H1 (cell line): ENCODE results near the gene HOXA11. TPM values are rescaled to one million over a fixed set of nuclear protein-coding genes. Genes with fewer than 3 reads are reported as not detected.

Experiments used
- CHD1 ChIP-seq: IDR thresholded peaks from 2 replicates; pipeline ENCODE4 v1.6.1; 2012; ENCODE audit warnings: low read depth, low read length, improper control_type of control experiment
- NRF1 ChIP-seq: IDR thresholded peaks from 2 replicates; pipeline ENCODE4 v1.6.1; 2011; ENCODE audit warnings: mild to moderate bottlenecking, low read depth, low read length, improper control_type of control experiment
- polyA plus RNA-seq, 7 experiments: library from polyadenylated mRNA; depleted of rRNA in 3 of 7; stranded (reverse) in 5 of 7; unstranded in 2 of 7; fragments of >200 nt in 5 of 7; fragments of 200-250 nt in 2 of 7; gene quantifications; 1 replicate in 5 of 7; 2 replicates in 1 of 7; 4 replicates in 1 of 7; pipeline versions ENCODE4 v1.2.1 to v1.2.3, GENCODE V29; 2011 to 2013; ENCODE audit warnings: missing spikeins in 2 of 7, mixed read lengths in 2 of 7
- total RNA-seq: library from RNA; stranded (reverse); fragmentation: NEBNext Ultra II Directional; extraction: Animal tissue kit (Norgen Biotek cat#: 25700); gene quantifications from 2 replicates; pipeline ENCODE4 v1.2.1, GENCODE V29; 2021
- TF ChIP-seq, protein P1 (sequence below): fragments of 300-600 bp; sonication (generic); IDR thresholded peaks from 2 replicates; pipeline ENCODE4 v1.7.1; 2012; ENCODE audit warnings: low read length, moderate library complexity, mild to moderate bottlenecking, inconsistent platforms; ENCODE audit not compliant: insufficient replicate concordance

HOXA11 gene
- total and polyA plus RNA-seq, 2 of the 8 experiments (the other 6 are each of a cell fraction or from before 2014, with no cell fraction given): not detected

DNA sequence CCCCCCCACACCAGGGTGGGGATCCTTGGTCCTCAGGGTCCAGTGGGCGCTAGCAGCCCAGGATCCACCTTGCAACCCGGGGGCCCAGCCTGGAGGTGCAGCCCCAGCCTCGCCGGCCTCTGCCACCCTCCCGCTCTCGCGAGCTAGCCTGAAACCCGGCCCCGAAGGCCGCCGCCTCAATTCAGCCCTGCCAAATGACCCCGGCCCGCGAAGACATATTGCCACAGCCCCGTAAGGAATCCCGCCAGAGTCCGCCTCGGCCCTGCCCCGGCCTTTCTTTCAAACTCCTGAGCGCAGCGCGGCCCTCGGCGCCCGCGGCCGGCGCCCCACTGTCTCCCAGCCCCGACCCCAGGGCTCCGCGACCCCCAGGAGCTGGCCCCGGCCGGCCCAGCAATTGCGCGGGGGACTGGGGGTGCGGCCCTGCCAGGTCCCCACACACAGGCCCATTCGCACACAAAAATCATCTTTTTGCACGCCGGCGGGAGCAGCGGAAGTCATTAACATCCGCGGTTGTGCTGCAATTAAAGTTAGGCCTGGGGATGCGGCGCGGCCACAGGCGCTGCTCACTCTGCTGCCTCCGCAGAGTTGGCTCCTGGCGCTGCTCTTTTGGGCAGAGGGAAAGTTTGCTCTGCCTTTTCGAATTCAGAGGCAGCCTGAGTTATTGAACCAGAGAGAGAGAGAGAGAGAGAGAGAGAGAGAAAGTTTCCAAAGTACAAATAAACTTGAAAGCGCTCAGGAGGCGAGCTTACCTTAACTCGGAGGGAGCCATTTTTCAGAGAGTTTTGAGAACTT, 45.5 kb downstream of the HOXA11 start (continued):
- TF ChIP-seq, protein P1, sequence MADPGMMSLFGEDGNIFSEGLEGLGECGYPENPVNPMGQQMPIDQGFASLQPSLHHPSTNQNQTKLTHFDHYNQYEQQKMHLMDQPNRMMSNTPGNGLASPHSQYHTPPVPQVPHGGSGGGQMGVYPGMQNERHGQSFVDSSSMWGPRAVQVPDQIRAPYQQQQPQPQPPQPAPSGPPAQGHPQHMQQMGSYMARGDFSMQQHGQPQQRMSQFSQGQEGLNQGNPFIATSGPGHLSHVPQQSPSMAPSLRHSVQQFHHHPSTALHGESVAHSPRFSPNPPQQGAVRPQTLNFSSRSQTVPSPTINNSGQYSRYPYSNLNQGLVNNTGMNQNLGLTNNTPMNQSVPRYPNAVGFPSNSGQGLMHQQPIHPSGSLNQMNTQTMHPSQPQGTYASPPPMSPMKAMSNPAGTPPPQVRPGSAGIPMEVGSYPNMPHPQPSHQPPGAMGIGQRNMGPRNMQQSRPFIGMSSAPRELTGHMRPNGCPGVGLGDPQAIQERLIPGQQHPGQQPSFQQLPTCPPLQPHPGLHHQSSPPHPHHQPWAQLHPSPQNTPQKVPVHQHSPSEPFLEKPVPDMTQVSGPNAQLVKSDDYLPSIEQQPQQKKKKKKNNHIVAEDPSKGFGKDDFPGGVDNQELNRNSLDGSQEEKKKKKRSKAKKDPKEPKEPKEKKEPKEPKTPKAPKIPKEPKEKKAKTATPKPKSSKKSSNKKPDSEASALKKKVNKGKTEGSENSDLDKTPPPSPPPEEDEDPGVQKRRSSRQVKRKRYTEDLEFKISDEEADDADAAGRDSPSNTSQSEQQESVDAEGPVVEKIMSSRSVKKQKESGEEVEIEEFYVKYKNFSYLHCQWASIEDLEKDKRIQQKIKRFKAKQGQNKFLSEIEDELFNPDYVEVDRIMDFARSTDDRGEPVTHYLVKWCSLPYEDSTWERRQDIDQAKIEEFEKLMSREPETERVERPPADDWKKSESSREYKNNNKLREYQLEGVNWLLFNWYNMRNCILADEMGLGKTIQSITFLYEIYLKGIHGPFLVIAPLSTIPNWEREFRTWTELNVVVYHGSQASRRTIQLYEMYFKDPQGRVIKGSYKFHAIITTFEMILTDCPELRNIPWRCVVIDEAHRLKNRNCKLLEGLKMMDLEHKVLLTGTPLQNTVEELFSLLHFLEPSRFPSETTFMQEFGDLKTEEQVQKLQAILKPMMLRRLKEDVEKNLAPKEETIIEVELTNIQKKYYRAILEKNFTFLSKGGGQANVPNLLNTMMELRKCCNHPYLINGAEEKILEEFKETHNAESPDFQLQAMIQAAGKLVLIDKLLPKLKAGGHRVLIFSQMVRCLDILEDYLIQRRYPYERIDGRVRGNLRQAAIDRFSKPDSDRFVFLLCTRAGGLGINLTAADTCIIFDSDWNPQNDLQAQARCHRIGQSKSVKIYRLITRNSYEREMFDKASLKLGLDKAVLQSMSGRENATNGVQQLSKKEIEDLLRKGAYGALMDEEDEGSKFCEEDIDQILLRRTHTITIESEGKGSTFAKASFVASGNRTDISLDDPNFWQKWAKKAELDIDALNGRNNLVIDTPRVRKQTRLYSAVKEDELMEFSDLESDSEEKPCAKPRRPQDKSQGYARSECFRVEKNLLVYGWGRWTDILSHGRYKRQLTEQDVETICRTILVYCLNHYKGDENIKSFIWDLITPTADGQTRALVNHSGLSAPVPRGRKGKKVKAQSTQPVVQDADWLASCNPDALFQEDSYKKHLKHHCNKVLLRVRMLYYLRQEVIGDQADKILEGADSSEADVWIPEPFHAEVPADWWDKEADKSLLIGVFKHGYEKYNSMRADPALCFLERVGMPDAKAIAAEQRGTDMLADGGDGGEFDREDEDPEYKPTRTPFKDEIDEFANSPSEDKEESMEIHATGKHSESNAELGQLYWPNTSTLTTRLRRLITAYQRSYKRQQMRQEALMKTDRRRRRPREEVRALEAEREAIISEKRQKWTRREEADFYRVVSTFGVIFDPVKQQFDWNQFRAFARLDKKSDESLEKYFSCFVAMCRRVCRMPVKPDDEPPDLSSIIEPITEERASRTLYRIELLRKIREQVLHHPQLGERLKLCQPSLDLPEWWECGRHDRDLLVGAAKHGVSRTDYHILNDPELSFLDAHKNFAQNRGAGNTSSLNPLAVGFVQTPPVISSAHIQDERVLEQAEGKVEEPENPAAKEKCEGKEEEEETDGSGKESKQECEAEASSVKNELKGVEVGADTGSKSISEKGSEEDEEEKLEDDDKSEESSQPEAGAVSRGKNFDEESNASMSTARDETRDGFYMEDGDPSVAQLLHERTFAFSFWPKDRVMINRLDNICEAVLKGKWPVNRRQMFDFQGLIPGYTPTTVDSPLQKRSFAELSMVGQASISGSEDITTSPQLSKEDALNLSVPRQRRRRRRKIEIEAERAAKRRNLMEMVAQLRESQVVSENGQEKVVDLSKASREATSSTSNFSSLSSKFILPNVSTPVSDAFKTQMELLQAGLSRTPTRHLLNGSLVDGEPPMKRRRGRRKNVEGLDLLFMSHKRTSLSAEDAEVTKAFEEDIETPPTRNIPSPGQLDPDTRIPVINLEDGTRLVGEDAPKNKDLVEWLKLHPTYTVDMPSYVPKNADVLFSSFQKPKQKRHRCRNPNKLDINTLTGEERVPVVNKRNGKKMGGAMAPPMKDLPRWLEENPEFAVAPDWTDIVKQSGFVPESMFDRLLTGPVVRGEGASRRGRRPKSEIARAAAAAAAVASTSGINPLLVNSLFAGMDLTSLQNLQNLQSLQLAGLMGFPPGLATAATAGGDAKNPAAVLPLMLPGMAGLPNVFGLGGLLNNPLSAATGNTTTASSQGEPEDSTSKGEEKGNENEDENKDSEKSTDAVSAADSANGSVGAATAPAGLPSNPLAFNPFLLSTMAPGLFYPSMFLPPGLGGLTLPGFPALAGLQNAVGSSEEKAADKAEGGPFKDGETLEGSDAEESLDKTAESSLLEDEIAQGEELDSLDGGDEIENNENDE: no peak
- TF ChIP-seq CHD1 (no peak), NRF1 (no peak)
- TF ChIP-seq, all 59 proteins: peak for 6
